ENCODE measurements around the gene RGL2.

GRCh38 chr6:33271468-33272274, 27.1 kb downstream of the RGL2 start, which contains the start of the genes RPS18 and VPS52:
- TF ChIP-seq MTA3 (IDR thresholded peaks at IDR 0.05; ENCODE audit: borderline replicate concordance, low read length) (no peak), ATF7 (IDR thresholded peaks at IDR 0.05; ENCODE audit: low read depth) (peak; percentile 88), CTCF (IDR thresholded peaks at IDR 0.05 in 2 of 3, conservative IDR thresholded peaks at IDR 0.05 in 1 of 3; ENCODE audit: control insufficient read depth in 2 of 3, extremely low read depth in 1 of 3, insufficient read depth in 1 of 3, low read depth in 3 of 3, low read length in 3 of 3) (no peak), ESRRA (IDR thresholded peaks at IDR 0.05; ENCODE audit: low read length) (no peak), REST (IDR thresholded peaks at IDR 0.05; ENCODE audit: low read depth, low read length) (peak; percentile 35; the same call in 1 of the 2 replicates), EP300 (IDR thresholded peaks at IDR 0.05; ENCODE audit: borderline replicate concordance in 1 of 2, control insufficient read depth in 1 of 2, low read depth in 2 of 2, low read length in 2 of 2) (peak in 1 of 2 experiments; percentile 52; a peak in 2 of 4 replicates), EGR1 (IDR thresholded peaks at IDR 0.05; ENCODE audit: borderline replicate concordance in 1 of 2, low read depth in 2 of 2, low read length in 2 of 2) (peak; percentile 29 to 50; a peak in 2 of 3 replicates)
